Measurements from ENCODE around the gene PKD1L1.

The PKD1L1 gene

DNA sequence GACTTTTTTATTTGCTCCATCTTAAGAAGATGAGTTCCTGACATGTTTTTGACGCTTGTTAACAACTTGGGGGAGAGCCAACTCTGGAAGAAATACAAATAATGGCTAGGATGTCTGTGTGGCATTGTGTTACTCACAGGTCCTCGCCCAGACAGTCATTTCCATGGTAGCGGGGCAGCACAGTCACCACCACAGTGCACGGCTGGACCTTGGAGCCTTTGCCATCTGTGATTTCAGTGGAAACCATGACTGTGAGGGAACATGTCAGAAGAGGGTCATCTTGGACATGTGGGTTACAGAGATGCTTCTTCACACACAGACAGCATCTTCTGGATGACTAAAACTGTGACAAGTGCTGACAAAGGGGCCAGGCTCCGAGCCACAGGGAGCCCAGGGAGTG is 74.5 kb downstream of the PKD1L1 start:
- no peaks in the 10 kb centered on the region for H3K4me1 ChIP-seq (ENCODE audit: insufficient read depth, low read length)
- H3K9me3 ChIP-seq (ENCODE audit: control insufficient read depth, insufficient read depth, low read length): no peaks in the 10 kb centered on the region
- H3K36me3 ChIP-seq (ENCODE audit: insufficient read depth, low read length): no peaks in the 10 kb centered on the region
- no peak overlapping the region for H3K9ac ChIP-seq (ENCODE audit: low read depth, low read length)

DNA sequence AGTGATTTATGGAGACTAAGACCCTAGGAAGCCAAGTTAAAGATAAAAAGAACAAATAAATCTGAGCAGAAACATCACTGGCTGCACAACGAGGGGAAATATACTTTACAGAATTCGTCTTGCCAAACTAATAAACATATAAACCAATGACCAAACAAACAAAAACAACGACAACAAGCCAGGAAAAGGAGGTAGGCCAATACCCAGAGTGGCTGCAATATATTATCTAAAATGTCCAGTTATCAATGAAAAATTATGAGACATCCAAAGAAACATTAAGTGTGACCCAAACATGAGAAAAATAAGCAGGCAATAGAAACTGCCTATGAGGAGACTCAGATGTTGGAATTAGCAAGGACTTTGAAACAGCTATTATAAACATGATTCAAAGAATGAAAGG is 81.0 kb downstream of the PKD1L1 start:
- Histone ChIP-seq H3K9me3 (ENCODE audit: control insufficient read depth, insufficient read depth, low read length) (no peaks in the 10 kb centered on the region), H3K4me1 (ENCODE audit: insufficient read depth, low read length) (no peaks in the 10 kb centered on the region), H3K9ac (ENCODE audit: low read depth, low read length) (no peak overlapping the region), H3K36me3 (ENCODE audit: insufficient read depth, low read length) (no peaks in the 10 kb centered on the region)

DNA sequence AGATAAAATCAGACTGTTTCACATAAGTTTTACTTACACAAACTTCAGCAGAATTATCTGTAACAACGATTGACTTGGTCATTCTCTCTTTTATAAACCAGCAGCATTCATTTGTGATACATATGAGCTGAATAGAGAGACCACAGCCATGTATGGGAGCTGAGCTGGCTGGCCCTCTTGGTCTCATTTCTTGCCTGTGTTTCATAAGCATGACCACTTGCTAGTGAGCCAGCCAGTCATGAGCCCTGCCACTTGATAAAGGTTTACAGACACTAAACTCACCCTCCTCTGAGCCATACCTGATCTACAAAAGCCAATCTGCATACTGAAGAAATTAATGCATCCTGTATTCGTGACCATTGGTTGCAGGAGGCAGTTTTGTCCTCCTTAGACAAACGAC is 82.1 kb downstream of the PKD1L1 start:
- Histone ChIP-seq H3K4me1 (ENCODE audit: insufficient read depth, low read length) (no peaks in the 10 kb centered on the region), H3K9ac (ENCODE audit: low read depth, low read length) (no peak overlapping the region), H3K9me3 (ENCODE audit: control insufficient read depth, insufficient read depth, low read length) (no peaks in the 10 kb centered on the region), H3K36me3 (ENCODE audit: insufficient read depth, low read length) (no peaks in the 10 kb centered on the region)

DNA sequence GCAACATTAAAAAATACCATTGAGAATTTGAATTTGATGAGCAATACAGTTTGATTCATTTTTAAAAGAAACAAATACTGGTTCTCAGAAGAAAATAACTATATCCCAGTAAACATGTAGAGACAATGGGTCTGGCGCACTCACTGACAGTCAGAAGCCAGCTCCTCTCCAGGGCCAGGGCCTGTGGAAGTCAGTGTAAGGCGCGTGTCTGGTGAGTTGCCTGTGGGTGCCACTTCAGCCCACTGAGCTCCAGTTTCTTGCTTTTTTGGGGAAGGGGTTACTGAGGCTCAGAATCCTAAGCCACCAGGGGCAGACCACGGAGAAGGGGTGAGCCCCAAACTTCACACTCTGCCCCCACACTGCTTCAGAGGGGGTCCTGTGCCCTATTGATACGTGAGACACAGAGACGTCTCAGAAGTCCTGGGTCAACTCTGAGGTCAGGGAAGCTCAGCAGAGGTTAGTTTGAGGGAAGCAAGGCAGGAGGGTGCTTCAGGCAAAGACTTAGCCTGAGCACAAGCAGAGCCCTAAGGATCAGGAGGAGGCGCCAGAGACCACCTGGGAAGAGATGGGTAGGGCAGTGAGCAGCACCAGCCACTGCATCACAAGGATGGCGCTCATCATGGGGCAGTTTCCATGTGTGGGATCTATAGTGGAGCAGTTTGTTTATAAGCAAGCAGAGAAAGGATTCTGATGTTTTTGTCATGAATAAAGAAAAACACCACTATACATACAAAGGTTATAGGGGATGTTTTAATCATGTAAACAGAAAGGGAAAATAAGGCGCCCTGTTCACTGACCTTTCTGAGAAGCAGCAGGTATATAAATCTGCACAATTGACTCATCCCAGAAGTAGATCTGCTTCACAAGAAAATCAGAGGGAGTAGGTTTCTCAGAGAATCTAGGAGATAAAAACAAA is 95.7 kb downstream of the PKD1L1 start:
- H3K9me3 ChIP-seq (ENCODE audit: control insufficient read depth, insufficient read depth, low read length): no peaks in the 10 kb centered on the region
- H3K9ac ChIP-seq (ENCODE audit: low read depth, low read length): no peak overlapping the region
- H3K36me3 ChIP-seq (ENCODE audit: insufficient read depth, low read length): no peaks in the 10 kb centered on the region
- no peaks in the 10 kb centered on the region for H3K4me1 ChIP-seq (ENCODE audit: insufficient read depth, low read length)

DNA sequence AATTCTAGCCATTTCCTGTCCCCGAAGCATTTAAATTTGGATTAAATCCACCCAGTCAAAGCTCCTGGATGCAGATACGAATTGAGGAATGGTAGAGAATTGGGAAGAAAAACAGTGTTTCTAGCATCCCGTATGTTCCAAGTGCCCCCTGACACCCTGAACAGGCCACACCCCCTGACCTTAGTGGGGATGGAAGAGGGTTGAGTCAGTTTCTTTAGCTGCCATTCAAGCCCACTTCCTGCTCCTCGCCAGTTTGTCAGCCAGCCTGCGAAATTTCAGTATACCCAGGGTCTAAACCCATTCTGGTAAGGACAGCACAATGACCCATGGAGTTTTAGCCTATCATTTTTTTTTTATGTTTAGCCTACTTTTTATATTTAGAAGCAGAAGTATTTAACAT is 101.1 kb downstream of the PKD1L1 start:
- 0 out of 2 replicates have a peak, but pooled peaks cover 4% of the 10 kb centered on the region for H3K4me1 ChIP-seq (ENCODE audit: insufficient read depth, low read length)
- H3K36me3 ChIP-seq (ENCODE audit: insufficient read depth, low read length): no peaks in the 10 kb centered on the region
- no peak overlapping the region for H3K9ac ChIP-seq (ENCODE audit: low read depth, low read length)

DNA sequence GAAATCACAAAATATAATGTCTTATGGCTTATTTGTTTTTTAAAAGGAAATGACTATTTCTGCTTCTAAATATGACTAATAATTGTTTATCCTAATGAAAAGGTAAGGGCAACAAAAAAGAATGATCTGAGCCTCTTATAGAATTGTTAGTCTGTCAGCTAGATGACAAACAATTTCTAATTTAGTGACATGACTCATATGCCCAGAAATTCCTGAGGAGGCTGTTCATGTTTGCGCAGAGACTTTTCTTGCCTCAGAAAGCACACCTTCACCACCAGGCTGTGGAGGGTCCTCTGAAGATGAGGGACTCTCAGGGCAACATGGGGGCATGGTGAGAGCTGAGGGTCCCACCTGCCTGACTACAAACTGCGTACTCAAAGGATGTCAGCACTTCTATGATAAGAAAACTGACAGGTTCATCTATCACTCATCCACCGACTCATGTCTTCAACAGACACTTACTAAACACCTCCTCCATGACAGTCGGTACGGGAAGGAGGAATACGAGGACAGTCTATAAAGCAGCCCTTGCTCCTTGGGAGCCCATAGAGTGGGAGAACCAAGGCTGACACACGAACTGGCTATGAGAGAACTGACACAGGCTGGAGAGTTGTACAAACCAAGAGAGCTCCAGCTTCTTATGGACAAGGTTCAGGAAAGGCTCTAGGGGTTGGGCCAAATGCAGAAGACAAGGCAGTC is 102.0 kb downstream of the PKD1L1 start:
- Histone ChIP-seq H3K4me1 (ENCODE audit: insufficient read depth, low read length) (0 out of 2 replicates have a peak, but pooled peaks cover 4% of the 10 kb centered on the region), H3K36me3 (ENCODE audit: insufficient read depth, low read length) (no peaks in the 10 kb centered on the region), H3K9me3 (ENCODE audit: control insufficient read depth, insufficient read depth, low read length) (no peaks in the 10 kb centered on the region), H3K9ac (ENCODE audit: low read depth, low read length) (no peak overlapping the region)

More for the DNA sequence above, 101.1 kb downstream of the PKD1L1 start:
- no peaks in the 10 kb centered on the region for H3K9me3 ChIP-seq (ENCODE audit: control insufficient read depth, insufficient read depth, low read length)

DNA sequence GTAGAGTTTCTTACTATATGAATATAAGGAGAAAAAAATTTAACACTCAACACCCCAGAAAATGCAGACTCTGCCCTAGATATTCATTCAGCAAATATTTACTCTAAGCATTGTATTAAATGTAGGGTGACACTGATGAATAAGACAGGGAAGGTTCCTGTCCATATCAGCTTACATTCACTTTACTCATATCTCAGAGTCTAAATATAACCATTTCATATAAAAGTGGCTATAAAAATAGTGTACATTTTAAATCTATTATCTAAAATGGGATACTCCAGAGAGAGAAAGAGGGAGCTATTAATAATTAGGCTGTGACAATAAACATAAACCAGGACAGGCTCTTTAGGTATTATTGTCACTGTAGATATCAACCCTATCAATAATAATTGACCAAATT is 104.0 kb downstream of the PKD1L1 start:
- Histone ChIP-seq H3K9me3 (ENCODE audit: control insufficient read depth, insufficient read depth, low read length) (no peaks in the 10 kb centered on the region), H3K4me1 (ENCODE audit: insufficient read depth, low read length) (0 out of 2 replicates have a peak, but pooled peaks cover 4% of the 10 kb centered on the region), H3K36me3 (ENCODE audit: insufficient read depth, low read length) (no peaks in the 10 kb centered on the region), H3K9ac (ENCODE audit: low read depth, low read length) (no peak overlapping the region)

DNA sequence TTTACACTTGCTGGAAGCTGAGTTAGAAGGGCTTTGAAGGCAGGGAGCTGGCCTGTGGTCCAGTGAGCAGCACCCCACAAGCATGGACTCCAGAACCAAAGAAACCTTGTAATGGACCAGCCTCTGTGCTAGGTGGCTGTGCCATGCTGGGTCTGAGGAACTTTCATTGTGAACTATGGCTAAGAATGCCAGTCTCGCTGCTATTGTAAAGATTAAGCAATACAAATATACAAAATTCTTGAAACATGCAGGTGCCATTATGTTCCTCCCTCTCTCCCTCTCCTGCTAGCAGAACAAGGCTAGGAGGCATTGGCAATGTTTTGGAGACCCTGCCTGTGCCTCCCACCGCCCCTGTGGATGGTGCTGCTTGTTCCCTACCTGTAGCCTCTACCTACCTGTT is 105.0 kb downstream of the PKD1L1 start:
- no peaks in the 10 kb centered on the region for H3K9me3 ChIP-seq (ENCODE audit: control insufficient read depth, insufficient read depth, low read length)
- no peak overlapping the region for H3K9ac ChIP-seq (ENCODE audit: low read depth, low read length)
- no peaks in the 10 kb centered on the region for H3K36me3 ChIP-seq (ENCODE audit: insufficient read depth, low read length)

DNA sequence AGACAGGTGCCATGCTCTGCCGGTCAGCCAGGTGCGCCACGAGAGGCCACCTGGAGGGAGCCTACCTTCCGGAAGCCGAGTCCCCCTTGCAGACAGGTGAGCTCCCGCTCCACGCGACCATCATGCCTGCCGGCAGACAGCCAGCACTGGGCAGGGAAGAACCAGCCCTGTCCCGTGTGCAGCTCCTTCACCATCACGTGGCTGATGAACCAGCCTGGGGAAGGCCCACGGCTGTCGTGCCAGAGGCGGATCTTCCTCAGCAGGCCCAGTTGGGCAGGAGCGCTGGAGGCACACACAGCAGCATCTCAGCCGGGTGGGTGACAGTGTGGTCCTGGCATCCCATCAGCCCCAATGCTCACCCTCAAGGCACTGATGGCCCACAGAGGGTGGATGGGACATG is 108.9 kb downstream of the PKD1L1 start:
- Histone ChIP-seq H3K36me3 (ENCODE audit: insufficient read depth, low read length) (no peaks in the 10 kb centered on the region), H3K9ac (ENCODE audit: low read depth, low read length) (no peak overlapping the region), H3K4me1 (ENCODE audit: insufficient read depth, low read length) (no peaks in the 10 kb centered on the region), H3K9me3 (ENCODE audit: control insufficient read depth, insufficient read depth, low read length) (no peaks in the 10 kb centered on the region)

More for the DNA sequence above, 105.0 kb downstream of the PKD1L1 start:
- H3K4me1 ChIP-seq (ENCODE audit: insufficient read depth, low read length): 0 out of 2 replicates have a peak, but pooled peaks cover 4% of the 10 kb centered on the region

DNA sequence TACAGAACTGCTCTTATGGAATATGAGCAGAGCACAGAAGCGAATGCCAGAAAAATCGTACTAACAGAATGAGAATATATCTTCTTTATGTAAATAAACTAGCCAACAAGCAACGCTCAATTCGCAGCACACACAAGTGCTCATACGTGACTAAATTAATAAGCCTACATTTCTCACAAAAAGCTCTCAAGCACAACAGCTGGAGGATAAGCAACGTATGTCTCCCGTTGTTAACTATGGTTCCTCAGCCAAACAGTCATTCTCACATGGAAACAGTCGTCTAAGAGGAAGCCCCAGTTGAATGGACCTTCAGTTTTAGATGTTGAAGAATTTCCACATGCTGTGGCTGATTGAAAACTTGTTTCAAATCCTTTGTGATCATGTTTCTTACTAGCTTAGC is 110.4 kb downstream of the PKD1L1 start:
- Histone ChIP-seq H3K9me3 (ENCODE audit: control insufficient read depth, insufficient read depth, low read length) (no peaks in the 10 kb centered on the region), H3K36me3 (ENCODE audit: insufficient read depth, low read length) (no peaks in the 10 kb centered on the region), H3K4me1 (ENCODE audit: insufficient read depth, low read length) (no peaks in the 10 kb centered on the region), H3K9ac (ENCODE audit: low read depth, low read length) (no peak overlapping the region)

DNA sequence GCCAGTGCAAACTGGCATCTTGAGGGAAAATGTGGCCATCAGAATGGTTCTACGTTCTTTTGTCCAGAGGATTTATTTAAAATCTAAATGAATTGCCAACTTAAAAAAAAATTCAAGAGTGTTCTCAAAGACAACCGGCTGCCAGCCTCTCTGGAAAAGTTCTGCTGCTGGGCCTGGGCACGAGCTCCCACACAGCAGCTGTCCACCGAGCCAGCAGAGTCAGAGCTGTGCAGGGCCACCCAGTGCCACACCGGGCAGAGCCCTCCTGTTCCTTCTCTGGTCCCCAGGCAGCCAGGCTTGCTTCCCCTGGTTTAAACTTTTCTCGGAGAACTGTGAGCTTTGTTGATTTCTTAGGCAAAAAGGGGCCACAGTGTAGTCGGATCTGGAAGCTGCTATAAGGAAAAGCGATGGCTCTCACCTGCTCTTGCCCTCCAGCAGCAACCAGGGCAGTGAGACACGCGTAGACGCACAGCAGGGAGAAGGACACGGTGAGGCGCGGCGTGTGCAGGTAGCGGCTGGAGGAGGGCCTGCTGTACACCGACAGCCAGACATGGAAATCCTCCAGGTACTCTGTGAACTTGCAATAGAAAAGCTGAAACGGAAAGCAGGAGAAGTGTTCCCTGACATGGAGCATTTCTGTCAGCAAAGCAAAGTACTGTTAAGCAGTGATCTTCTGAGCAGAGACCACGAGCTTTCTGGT is 111.6 kb downstream of the PKD1L1 start:
- H3K9me3 ChIP-seq (ENCODE audit: control insufficient read depth, insufficient read depth, low read length): no peaks in the 10 kb centered on the region
- H3K9ac ChIP-seq (ENCODE audit: low read depth, low read length): no peak overlapping the region
- no peaks in the 10 kb centered on the region for H3K36me3 ChIP-seq (ENCODE audit: insufficient read depth, low read length)
- H3K4me1 ChIP-seq (ENCODE audit: insufficient read depth, low read length): no peaks in the 10 kb centered on the region

DNA sequence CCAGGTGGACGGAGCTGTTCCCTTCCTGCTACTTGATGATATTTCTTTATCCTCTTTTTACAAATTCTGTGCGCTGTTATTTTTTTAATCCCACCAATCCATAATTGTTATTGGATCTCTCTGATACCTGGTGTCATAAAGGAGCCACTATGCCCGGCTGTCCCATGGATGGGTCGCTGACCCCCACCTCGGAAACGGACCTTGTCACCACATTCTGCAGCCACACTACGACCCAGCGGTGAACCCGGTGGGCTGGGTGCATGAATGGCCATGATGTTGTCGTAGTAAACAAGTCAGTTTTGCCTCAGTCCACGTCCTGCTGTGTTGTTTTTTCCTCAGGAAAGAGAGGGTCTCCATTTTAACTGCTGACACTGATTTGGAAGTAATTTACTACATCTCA is 112.2 kb downstream of the PKD1L1 start:
- Histone ChIP-seq H3K4me1 (ENCODE audit: insufficient read depth, low read length) (no peaks in the 10 kb centered on the region), H3K9ac (ENCODE audit: low read depth, low read length) (no peak overlapping the region), H3K36me3 (ENCODE audit: insufficient read depth, low read length) (no peaks in the 10 kb centered on the region), H3K9me3 (ENCODE audit: control insufficient read depth, insufficient read depth, low read length) (no peaks in the 10 kb centered on the region)

DNA sequence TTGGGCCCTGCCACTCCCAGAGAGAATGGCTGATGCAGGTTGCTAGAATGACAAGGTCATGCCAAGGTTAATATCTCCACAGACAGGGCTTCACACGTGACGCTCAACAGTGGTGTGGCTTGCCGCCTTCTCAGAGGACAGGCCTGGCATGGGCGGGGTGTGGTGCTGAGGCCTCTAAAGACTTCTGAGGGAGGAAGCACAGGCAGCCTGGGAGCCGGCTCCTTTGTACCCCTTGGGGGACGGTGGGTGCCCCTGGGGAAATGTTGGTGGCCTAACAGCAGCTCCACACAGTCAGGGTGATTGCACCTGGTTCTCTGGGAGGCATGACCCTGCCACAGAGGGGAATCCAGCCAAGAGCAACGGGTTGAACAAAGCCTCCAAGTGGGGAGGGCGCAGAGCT is 115.1 kb downstream of the PKD1L1 start:
- no peak overlapping the region for H3K9ac ChIP-seq (ENCODE audit: low read depth, low read length)
- no peaks in the 10 kb centered on the region for H3K36me3 ChIP-seq (ENCODE audit: insufficient read depth, low read length)
- H3K9me3 ChIP-seq (ENCODE audit: control insufficient read depth, insufficient read depth, low read length): no peaks in the 10 kb centered on the region
- H3K4me1 ChIP-seq (ENCODE audit: insufficient read depth, low read length): no peaks in the 10 kb centered on the region

DNA sequence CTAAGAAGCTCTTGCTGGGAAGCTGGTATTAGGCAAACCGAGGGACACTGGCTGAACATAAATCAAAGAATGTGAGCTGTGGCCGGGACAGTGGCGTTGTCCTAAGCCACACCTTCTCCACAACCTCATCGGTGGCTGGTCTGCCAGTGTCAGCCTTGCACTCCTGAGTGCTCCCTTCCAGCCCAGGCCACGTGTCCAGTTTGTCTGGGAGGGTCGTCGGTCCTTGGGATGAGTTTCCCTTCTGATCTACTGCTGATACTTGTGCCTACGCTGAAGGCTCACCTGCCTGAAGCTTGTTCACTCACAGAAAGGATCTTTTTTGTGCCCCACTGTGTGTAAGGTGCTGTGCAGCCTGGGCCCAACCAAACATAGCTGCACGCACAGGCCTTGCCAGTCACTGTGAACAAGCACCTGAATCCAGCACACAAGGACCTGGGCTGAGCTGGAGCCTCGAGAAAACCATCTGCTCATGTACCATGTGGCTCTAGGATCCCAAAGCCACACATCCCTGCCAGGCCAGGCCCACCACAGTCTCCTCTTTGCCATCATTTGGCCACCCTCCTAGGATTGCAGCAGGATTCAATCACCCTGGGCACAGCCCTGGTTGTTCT is 116.1 kb downstream of the PKD1L1 start:
- Histone ChIP-seq H3K9ac (ENCODE audit: low read depth, low read length) (no peak overlapping the region), H3K36me3 (ENCODE audit: insufficient read depth, low read length) (no peaks in the 10 kb centered on the region), H3K9me3 (ENCODE audit: control insufficient read depth, insufficient read depth, low read length) (no peaks in the 10 kb centered on the region), H3K4me1 (ENCODE audit: insufficient read depth, low read length) (no peaks in the 10 kb centered on the region)
